ENCODE results near the gene NUBPL.

GRCh38 chr14:31727797-31728196 lies 166.6 kb downstream of the NUBPL start:
- TF ChIP-seq CTCF (conservative IDR thresholded peaks at IDR 0.05; ENCODE audit: low read length) (no peak), EZH2phosphoT487 (IDR thresholded peaks at IDR 0.05; ENCODE audit: borderline replicate concordance, low read depth, low read length) (no peak)
